HG03432 (cell line): ENCODE results near the gene SLC30A9.

Experiments
- ATAC-seq: cut with Tn5 transposase; IDR thresholded peaks from one replicate; pipeline ENCODE4 v1.9.1; 2021; ENCODE audit warnings: mild to moderate bottlenecking, moderate library complexity; ENCODE audit not compliant: unreplicated experiment

SLC30A9 gene

DNA sequence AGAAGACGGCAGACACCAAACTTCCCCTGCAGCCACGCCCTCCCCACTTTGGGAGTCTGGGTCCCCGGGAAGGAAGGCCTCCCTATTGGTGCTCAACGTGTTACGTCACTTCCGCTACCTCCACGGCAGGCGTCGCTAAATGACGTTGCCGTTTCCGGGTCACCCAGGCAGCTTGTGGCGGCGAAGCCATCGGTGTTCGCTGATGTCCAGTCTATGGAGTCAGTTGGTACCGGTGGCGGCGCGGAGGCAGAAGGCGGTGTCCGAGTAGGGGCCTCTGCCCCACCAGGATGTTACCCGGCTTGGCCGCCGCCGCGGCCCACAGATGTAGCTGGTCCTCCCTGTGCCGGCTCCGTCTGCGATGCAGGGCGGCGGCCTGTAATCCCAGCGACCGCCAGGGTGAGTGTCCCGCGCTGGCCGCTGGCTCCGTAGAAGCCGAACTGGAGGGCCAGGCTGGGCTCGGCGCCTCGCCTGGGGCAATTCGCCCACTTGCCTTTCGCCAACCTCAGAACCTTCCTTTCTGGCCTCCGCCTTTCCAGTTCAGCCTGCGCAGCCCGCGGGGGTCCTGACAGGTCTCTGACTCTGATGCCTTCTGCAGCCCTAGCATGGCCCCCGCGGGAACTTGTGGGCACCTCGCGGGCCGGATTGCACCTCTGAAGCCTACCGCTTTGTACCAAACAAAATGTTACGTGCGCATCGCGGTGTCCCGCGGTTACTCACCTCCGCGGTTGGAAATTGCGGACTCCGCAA, at the start of gene SLC30A9:
SLC30A9 (plus strand) TSS at position 166 of the 747 bp plus-strand sequence; CDS start at position 288, 122 bp downstream.
- ATAC-seq, result peak; percentile 99

- ATAC-seq, result no peak
Observed at GRCh38 chr4:41940834-41941233, 49.5 kb upstream of the SLC30A9 start.

DNA sequence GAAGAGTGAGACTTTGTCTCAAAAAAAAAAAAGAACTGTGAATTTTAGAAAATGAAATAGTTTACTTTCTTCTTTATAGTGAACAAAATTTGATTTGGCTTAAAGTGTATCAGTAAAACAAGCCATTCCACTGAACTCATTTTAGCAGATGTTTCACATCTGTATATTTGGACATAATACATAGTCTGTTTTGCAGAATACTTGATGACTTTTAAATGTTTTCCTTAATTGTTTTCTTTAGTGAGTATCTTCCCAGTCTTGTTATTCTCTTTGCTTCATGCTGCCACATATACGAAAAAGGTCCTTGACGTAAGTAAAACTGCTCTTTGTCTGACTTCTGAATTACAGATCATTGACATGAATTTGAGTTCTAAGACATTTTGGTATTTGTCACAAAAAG, 46.8 kb upstream of the SLC30A9 start:
- no peak for ATAC-seq

GRCh38 chr4:41944089-41944488, 46.2 kb upstream of the SLC30A9 start:
- ATAC-seq, result no peak

- ATAC-seq, result no peak
Observed at GRCh38 chr4:41949531-41949930, 40.8 kb upstream of the SLC30A9 start.

DNA sequence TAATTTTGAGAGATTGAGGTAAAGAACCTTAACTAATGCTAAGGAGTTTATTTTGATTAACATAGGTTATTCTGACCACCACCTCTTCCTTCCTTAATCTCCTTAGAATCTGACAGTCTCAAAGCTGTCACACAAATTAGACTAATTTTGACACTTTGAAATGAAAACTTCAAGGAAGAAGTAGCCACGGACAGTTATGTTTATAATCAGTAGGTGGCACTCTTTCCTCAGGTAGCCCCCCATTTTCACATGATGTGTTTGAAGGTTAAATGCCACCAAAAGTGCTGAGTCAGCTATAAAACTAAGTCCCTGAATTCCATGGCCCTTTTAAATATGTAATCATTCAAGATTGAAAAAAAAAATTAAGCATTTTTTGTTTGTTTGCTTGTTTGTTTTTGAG, 32.7 kb upstream of the SLC30A9 start:
- ATAC-seq, result peak; percentile 64

DNA sequence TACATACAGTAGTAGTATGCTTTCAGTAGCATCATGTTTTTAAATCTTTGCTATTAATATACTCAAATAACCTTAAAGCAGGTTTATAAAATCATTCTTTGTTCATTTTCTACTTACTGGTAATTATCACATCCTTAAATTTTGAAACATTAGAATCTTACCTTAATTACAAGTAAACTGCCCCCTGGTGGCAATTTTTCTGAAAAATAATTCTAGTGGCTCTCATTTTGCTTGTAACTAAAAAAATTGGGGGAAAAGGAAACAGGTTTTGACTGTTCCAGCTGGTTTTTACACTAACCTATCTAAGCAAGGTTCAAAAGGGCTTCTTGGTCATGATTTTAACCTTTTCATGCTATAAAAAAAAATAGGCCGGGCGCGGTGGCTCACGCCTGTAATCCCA, 27.2 kb upstream of the SLC30A9 start:
- no peak for ATAC-seq

DNA sequence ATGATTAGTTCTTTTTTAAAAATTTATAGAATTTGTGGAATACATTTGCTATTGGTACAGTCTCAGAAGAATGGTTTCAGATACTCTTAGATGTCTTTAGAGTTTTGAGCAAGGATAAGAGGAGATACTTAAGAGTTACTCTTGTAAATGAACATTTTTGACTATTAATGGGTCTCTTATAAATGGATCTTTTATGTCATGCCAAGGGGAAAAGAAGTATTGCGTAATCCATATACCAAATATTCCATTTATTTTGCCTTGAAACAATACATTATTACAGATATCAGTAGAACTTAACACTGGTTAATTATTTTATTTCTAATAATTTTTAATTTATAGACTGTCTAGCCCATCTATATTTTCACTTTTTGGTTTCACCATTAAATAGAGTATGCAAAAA, 25.9 kb upstream of the SLC30A9 start:
- ATAC-seq, result no peak

GRCh38 chr4:41967392-41967791, 22.9 kb upstream of the SLC30A9 start:
- no peak for ATAC-seq

DNA sequence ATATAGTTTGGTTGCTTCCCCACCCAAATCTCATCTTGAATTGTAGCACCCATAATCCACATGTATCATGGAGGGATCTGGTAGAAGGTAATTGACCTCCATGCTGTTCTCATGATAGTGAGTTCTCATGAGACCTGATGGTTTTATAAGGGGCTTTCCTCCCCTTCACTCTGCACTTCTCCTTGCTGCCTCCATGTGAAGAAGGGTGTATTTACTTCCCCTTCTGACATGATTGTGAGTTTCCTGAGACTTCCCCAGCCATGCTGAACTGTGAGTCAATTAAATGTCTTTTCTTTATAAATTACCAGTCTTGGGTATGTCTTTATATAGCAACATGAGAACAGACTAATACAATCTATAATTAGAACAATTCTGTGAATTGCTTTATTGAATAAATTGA, 20.7 kb upstream of the SLC30A9 start:
- ATAC-seq, result no peak

DNA sequence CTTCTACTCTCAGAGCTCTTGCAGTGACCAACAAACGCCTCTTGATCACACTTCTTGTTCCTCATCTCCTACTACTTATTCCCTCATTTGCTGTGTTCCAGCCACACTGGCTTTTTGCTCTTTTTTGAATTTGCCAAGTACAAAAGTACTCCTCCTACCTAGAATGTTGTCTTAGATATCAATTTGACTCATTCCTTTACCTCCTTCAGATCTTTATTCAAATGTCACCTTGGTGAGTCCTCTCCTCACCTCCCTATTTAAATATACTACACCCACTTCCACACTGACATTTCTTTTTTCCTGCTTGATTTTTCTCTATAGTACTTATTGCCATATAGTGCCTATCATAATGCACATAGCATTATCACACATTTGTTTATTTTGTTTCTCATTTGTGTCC, 15.0 kb upstream of the SLC30A9 start:
- no peak for ATAC-seq

- ATAC-seq, result no peak
Observed at GRCh38 chr4:41976775-41977516, 13.4 kb upstream of the SLC30A9 start.

DNA sequence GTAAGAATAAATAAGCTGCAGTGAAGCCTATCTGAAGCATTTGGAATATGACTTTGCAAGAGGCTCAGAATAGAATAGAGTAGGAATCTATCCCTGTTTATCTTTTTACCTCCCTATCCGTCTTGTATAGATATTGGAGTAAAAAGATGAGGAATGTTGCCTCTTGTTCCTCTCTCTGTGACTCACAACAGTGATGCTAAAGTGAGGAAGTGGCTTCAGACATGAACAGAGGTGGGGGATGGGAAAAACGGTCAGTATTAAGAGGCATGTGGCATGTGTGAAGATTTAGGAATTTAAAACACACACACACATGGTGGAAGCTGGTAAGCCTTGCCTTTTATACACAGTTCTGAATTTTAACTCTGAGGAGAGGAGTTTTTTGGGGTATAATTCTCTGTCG, 12.6 kb upstream of the SLC30A9 start:
- no peak for ATAC-seq

GRCh38 chr4:41981456-41981855, 8.9 kb upstream of the SLC30A9 start, which contains the start of gene DCAF4L1:
Gene DCAF4L1, plus strand, starts transcription at chr4:41981756. Its CDS starts 37 bp downstream, at chr4:41981793.
- no peak for ATAC-seq

GRCh38 chr4:41982716-41983115, 7.6 kb upstream of the SLC30A9 start:
- ATAC-seq, result no peak

GRCh38 chr4:41985151-41985550, 5.2 kb upstream of the SLC30A9 start:
- ATAC-seq, result no peak

DNA sequence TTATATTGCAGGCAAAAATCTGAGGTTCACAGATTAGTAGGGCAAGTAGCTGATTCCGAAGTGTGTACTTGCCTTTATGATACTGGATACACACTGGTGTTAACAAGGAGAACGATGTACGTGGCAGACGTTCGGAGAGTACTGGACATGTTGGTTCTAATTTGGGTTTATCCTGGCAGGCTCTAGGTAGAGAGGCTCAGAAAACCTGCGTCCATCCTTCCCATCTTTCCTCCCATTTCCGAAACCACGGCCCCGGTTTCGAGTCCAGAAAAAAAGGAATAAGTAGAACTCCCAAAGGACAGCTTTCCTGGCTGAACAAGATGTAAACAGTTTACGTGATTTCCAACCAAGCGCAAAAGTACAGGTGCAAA, 351 bp upstream of the SLC30A9 start:
- peak; percentile 18 for ATAC-seq

DNA sequence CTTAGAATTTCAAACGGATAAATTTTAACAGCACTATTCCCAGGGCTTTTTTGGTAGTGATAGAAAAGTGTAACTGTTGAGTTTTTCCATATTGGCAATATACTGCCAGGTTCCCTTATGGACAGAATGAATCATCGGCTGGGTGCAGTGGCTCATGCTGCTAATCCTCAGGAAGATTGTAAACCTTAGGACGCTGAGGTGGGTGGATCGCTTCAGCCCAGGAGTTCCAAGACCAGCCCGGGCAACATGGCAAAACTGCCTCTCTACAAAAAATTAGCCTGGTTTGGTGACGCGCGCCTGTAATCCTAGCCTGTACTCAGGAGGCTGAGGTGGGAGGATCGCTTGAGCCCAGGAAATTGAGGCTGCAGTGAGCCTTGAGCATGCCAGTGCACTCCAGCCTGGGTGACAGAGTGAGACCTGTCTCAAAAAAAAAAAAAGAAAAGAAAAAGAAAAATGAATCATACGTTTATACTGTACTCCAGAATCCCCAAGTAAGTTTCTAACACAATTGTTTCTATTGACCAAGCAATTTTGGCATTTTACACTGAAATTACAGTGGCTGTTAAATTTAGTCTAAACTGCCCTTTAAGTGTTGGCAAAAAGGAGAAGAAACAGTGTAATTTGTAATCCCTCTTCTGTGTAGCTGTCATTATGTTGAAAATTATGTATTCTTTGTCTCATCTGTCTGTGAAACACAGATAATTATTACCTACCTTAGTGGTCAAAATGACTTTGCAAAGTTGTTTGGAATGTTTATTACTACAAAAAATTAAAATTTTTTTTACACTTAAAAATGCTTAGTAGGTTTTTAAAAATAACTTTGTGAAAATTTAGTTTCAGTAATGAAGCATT, 1.8 kb downstream of the SLC30A9 start:
- no peak for ATAC-seq

DNA sequence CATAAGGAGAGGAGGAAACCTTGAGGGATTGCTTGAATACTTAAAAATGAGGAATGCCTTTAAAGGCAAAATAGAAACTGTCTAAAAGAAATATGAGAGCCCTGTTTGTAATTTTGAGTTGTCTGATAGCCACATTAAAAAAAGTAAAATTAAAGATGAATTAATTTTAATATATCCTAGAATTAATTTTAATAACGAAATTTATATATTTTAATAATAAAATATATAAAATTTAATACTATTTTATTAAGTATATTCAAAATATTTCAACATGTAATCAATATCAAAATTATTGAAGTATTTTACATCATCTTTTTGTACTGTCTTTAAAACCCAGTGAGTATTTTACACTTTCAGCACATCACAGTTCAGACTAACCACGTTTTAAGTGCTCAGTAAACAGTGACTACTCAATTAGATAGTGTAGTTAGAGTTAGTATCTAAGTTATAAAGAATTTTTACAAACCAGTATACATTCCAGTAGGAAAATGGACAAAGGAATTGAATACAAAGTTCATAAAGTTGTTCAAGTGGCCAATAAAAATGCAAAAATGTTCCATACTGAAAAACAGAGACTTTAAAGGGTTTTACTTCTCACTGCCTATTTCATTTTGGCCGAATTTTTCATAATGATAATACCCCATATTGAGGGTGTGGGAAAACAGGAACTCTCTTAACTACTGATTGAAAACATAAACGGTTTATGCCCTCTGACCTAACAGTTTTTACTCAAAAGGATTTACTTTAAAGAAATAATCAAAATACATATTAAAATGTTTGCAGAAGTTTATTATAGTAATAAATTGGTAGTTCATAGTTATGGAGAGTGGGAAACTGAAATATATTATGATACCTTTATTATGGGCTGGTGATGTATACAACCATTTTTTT, 2.9 kb downstream of the SLC30A9 start:
- ATAC-seq, result no peak

DNA sequence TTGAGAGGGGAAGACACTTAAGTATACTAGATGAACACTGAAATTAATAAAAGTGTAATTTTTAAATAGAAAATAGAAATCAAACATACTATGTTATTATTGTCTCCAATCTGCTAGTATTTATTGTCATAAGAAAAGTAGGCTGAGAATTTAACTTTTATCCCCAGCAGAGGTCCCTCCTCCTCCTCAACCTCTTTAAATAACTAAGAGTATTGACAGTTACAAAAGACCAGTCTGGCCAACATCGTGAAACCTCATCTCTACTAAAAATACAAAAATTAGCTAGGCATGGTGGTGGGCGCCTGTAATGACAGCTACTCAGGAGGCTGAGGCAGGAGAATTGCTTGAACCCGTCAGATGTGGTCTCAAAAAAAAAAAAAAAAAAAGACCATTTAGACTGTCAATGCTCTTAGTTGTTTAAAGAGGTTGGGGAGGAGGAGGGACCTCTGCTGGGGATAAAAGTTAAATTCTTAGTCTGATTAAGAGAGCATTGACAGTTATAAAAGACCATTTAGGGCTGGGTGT, 4.2 kb downstream of the SLC30A9 start:
- no peak for ATAC-seq
